NCI-H146 (cell line): ENCODE data around the gene MLPH.
"Not testable (repeated sequence)": the region's sequence is repeated elsewhere in the genome, so short reads cannot be mapped to it uniquely, and the experiment has no call there.

Experiments used
- DNase-seq: peaks from one replicate; lab custom pipeline; 2025; lab: John Stamatoyannopoulos, UW

Gene MLPH

GRCh38 chr2:237458519-237458918 lies 28.5 kb upstream of the MLPH start:
- DNase-seq: no peak

GRCh38 chr2:237459226-237459625 lies 27.8 kb upstream of the MLPH start:
- no peak for DNase-seq

- DNase-seq: no peak
Measured at GRCh38 chr2:237459741-237460174, 27.3 kb upstream of the MLPH start.

GRCh38 chr2:237464757-237465391 lies 22.2 kb upstream of the MLPH start:
- DNase-seq: no peak

GRCh38 chr2:237465515-237466148 lies 21.4 kb upstream of the MLPH start:
- DNase-seq: no peak

- no peak for DNase-seq
Measured at GRCh38 chr2:237466211-237466610, 20.8 kb upstream of the MLPH start.

GRCh38 chr2:237467447-237468179 lies 19.4 kb upstream of the MLPH start:
- no peak for DNase-seq

- not testable (repeated sequence) for DNase-seq
Measured at GRCh38 chr2:237469410-237469809, 17.6 kb upstream of the MLPH start.

GRCh38 chr2:237469849-237470248 lies 17.2 kb upstream of the MLPH start:
- no peak for DNase-seq

- DNase-seq: no peak
Measured at GRCh38 chr2:237470914-237471313, 16.1 kb upstream of the MLPH start.

- peak; percentile 66 for DNase-seq
Measured at GRCh38 chr2:237471438-237472186, 15.4 kb upstream of the MLPH start.

GRCh38 chr2:237472187-237472712 lies 14.8 kb upstream of the MLPH start:
- DNase-seq: no peak

GRCh38 chr2:237472909-237473877 lies 13.9 kb upstream of the MLPH start:
- no peak for DNase-seq

- no peak for DNase-seq
Measured at GRCh38 chr2:237473878-237474441, 13.1 kb upstream of the MLPH start.

- no peak for DNase-seq
Measured at GRCh38 chr2:237474442-237474911, 12.6 kb upstream of the MLPH start.

- DNase-seq: peak; percentile 89
Measured at GRCh38 chr2:237474931-237475703, 11.9 kb upstream of the MLPH start.

GRCh38 chr2:237475704-237476141 lies 11.3 kb upstream of the MLPH start:
- DNase-seq: peak; percentile 65

GRCh38 chr2:237478095-237478494 lies 9.0 kb upstream of the MLPH start:
- DNase-seq: no peak

GRCh38 chr2:237478979-237479378 lies 8.1 kb upstream of the MLPH start:
- no peak for DNase-seq

- DNase-seq: no peak
Measured at GRCh38 chr2:237479747-237480146, 7.3 kb upstream of the MLPH start.
